HG02610 (cell line): ENCODE data around the gene COQ6.
"Not testable (repeated sequence)": the region's sequence is repeated elsewhere in the genome, so short reads cannot be mapped to it uniquely, and the experiment has no call there.

Experiments used
- ATAC-seq: cut with Tn5 transposase; IDR thresholded peaks from one replicate; pipeline ENCODE4 v1.9.1; 2021; ENCODE audit warnings: mild to moderate bottlenecking, moderate library complexity; ENCODE audit not compliant: unreplicated experiment

COQ6 gene

DNA sequence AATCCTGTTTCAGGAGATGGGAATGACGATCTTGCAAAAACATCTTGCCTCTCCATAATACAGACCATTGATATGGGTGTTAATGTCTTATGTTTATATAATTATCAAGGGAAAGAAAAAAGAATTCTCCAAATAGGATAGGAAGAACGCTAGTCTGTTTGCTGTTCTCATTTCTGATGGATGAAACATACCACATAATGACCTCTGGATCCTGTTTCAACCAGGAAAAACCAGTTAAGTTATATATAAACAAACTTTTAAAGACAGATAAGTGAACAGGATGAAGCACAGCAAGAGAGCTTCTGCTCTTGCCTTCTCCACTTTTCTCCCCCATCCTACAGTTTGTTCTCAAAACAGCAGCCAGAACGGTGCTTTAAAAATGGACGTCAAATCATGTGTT lies 27.8 kb downstream of the COQ6 start:
- no peak for ATAC-seq

DNA sequence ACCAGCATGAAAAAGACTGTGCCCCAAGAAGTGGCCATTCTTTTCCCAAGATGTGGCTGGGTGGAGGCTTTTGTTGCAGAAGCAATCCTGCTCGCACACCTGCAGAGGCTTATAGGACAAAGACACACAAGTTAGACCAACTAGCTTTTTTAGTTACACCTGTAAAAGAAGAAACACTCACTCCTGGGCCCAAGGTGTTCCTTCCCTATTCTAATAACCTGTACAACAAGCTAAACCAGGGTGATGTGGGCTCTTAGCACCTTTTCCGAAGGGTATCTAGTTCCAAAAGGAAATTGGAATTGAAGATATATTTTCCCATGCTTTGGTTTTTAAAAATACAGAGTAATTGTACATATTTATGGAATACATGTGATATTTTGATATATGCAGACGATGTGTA lies 38.0 kb downstream of the COQ6 start:
- no peak for ATAC-seq

DNA sequence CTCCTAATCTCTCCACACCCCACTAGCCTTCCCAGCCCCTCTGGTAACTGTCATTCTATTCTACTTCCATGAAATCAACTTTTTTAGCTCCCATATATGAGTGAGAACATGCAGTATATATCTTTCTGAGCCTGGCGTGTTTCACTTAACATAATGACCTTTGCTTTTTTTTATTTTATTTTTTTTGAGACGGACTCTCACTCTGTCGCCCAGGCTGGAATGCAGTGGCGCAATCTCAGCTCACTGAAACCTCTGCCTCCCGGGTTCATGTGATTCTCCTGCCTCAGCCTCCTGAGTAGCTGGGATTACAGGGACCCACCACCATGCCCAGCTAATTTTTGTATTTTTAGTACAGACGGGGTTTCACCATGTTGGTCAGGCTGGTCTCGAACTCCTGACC lies 38.6 kb downstream of the COQ6 start:
- not testable (repeated sequence) for ATAC-seq

DNA sequence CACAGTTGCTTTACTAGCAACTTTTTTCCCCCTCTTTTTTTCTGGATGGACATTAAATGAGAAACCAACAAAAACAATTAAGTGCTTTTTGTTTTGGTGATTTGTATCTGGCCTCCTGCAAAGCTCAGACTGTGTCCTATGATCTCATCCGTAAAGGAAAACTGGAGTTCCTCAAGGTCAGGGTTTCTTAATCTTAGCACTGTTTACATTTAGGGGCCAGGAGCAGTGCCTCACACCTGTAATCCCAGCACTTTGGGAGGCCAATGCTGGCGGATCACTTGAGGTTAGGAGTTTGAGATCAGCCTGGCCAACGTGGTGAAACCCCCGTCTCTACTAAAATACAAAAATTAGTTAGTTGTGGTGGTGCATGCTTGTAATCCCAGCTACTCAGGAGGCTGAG lies 41.0 kb downstream of the COQ6 start:
- ATAC-seq: no peak

DNA sequence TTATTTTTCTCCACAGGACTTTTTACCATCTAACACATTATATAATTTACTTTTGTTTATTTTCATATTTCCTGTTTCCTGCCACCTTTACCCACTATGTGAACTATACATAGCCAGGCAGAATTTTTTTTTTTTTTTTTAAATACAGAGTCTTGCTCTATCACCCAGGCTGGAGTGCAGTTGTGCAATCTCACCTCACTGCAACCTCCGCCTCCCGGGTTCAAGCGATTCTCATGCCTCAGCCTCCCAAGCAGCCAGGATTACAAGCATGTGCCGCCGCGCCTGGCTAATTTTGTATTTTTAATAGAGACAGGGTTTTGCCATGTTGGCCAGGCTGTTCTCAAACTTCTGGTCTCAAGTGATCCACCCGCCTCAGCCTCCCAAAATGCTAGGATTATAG lies 44.8 kb downstream of the COQ6 start:
- ATAC-seq: not testable (repeated sequence)

DNA sequence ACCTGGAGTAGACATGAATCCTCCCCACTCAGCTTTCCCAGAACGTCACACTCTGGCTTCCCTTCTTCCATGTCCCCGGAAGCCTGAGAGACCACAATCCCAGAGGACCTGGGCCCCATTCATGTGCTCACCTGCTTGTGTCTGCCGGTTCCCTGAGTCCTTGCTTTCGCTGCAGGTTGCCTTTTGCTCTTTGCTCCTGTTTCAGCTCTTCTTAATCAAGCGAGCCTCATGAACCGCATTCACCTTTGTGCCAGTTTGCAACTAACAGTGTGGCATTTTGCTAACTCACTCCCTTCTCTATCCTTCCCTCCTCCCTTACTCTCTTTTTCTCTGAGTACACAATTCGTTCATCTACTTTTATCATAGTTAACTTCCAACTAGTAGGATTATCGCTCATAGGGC lies 45.9 kb downstream of the COQ6 start:
- ATAC-seq: no peak

DNA sequence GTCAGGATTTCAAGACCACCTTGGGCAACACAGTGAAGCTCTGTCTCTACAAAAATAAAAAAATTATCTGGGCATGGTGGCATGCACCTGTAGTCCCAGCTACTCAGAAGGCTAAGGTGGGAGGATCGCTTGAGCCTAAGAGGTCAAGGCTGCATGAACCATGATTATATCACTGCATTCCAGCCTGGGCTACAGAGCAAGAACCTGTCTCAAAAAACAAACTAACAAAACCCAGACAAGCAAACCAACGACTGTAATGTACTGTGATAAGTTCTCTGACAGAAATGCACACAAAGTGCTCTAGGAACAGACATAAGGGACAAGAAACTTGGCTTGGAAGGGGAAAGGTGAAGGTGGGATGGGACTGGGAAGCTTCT lies 46.6 kb downstream of the COQ6 start:
- no peak for ATAC-seq

DNA sequence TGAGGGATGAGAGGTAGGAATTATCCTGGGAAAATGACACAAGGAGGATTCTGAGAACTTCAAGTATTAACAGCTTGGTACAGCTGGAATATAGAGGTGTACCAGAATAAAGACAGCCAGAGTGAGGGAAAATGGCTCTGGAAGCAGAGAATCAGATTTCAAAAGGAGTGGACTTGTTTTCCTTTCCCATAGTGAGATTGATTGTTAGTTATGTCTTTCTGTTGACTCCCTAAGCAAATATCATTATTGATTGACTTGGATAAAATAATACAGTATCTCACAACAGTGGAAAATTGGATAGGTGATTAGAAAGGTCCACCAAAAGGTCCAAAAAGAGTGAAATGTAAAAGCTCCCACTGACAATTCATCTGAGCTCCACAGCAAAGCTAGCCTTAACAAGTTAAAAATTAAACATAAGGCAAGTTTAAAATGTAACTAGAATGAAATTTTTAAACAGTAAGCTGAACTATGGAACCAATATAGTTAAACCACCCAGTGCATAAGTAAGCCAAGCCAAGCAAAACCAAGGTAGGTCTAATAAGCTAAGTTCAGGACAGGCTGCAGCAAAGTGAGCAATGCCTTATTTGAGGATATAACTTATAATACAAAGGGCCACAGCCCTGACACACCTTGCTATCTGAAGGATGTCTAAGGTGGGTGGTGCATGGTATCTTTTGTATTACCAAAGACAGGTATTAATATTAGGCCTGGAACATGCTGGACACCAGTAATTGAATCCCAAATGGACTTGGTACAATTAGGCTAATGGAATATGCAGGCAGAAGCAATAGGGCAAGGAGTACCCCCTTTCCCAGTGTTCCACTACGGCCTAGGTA lies 47.2 kb downstream of the COQ6 start:
- ATAC-seq: no peak

DNA sequence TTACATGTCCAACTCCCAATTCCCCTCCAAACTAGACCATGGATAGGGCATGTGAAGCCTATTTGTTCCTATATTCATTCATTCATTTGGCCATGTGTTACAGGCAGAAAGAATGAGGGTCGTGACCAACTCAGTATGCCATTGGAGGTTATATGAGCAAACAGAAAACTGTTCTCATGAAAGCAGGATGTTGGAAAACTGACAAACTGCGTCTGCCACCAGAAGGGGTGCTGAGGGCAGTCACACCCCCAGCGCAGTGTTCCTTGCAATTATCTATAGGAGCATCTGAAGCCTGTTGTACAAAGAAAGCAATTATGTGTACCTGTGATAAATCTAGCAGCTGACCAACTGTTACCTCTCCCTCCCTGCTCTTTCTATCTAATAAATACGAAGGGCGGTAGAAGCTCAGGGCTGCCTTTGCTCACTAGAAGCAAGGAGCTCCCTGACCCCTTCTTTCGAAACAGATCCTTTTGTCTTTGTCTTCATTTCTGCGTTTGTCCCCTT lies 47.9 kb downstream of the COQ6 start:
- ATAC-seq: no peak

DNA sequence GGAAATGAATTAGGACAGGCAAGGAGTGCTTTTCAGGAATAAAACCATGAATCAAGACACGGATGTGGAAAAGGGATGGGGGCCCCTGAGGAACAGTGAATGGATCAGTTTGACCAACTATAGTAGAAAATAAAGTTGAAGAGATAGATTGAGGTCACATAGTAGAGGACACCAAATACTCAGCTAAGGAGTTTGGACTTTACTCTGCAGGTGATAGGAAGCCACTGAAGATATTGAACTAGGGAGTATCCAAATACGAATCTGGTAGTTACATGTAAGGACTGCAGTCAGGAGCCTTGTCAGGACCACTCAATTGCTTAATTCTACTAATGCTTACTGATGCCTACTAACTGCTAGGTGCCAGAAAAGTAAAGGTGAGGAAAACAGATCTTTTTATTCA lies 48.6 kb downstream of the COQ6 start:
- no peak for ATAC-seq

DNA sequence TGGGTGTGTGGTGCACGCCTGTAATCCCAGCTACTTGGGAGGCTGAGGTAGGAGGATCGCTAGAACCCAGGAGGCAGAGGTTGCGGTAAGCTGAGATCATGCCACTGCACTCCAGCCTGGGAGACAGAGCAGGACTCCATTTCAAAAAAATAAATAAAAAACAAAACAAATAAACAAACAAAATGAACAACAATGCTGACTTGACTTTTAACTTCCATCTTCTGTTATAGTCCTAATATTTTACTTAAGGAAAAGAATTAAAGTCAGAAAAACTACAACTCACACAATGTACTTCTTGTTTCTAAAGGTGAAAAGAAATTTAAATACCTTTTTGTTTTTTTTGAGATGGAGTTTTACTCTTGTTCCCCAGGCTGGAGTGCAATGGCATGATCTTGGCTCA lies 55.6 kb downstream of the COQ6 start:
- not testable (repeated sequence) for ATAC-seq

DNA sequence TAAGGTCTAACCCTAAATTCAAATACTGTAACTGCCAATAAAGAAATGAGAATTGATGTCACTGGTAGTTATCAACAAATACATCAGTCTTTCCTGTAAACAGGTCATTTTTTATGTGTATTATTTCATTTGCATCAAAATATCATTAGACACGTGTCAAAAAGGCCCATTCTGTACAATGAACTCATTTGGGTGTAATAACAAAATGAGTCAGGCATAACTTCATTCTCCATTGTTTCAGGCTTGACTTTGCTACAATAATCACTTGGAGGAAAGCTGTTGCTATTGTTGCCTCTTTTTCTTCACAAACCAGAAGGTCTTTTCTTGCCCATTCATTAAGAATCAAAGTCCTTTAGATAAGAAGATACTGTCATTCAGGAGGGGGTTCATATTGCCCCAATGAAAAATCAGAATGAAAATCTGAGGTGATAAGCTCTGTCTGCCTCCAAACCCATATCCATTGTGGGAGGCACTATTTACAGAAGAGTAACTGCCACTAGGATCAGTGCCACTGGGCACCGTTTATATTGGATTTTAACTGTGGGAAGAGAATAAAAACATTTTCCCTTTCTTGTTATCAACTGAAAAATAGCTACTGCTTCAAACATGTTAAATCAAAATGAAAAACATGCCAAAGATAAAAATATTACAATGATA lies 58.9 kb downstream of the COQ6 start:
- ATAC-seq: no peak
